ENCODE data around the gene CHRNB4.
A peak's percentile ranks its signal among the peaks of the same experiment; 100 is the strongest.

CHRNB4 gene

GRCh38 chr15:78640527-78641101 is 396 bp downstream of the CHRNB4 start:
- DNase-seq (ENCODE audit: low read depth): no peak
- no peak for TF ChIP-seq CTCF (IDR thresholded peaks at IDR 0.05; ENCODE audit: insufficient read depth, low read depth, low read length, missing control alignments)
- H3K4me3 ChIP-seq (ENCODE audit: low read length): peak overlapping the region; percentile 29

DNA sequence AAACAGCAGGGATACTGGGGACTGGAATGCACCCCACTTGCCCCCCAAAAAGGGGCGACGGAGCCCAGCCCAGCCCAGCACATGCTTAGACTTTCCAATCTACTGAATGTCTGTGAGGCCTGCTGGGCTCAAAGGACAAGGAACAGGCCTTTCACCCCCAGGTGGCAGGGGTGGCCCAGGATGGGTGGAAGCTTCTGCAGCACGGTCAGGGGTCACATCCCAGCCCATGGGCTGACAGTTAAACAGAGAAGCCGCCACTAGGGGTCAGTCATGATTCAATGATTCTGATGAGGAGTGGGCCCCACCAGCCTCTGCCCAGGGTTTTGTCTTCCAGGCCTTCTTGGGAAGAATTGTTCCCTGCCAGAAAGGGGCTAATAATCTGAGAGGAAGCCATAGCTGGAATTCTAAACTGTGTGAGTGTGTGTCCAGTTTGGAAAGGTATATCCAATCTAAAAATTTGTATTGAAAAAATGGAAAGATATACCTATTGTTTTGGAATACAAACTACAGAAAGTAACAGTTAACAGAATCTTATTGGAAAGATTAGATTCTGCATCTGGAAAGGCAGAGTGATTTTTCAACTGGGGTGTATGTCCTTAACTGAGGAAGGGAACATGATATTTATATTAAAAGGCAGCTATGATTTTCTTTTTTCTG is 2.2 kb downstream of the CHRNB4 start:
- peak; percentile 47 for DNase-seq (ENCODE audit: low read depth)
- peak; percentile 51 for TF ChIP-seq CTCF (IDR thresholded peaks at IDR 0.05; ENCODE audit: insufficient read depth, low read depth, low read length, missing control alignments)
- H3K4me3 ChIP-seq (ENCODE audit: low read length): no peak overlapping the region

DNA sequence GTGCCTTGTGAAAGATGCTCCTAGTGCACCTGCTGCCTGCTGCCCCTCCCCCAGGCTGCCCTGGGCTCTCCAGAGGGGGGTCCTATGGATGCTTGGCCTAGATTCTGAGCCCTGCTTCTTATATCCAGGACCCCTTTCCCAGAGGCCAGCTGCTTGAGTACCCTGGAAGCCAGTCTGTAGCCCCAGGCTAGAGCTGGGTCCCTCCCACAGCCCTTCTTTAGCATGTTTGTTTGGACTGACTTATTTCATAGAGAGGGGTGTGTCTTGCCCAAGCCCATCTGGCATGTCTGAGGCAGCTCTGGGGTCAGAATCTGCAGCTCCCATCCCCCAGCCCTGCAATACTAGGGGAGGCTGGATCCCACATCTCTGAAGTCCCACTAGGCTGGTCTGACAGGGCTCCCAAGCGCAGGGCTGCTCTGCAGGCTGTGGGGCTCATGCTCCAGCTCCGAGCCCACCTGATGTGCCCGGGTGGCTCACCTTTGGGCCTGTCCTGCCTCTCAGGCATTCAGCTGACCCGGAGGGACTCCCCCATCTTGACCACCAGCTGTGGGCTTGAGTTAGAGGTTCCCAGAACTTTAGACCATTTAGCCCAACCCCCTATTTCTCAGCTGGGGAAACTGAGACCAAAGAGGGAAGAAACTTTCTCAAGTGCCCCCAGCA is 3.1 kb downstream of the CHRNB4 start:
- TF ChIP-seq CTCF (IDR thresholded peaks at IDR 0.05; ENCODE audit: insufficient read depth, low read depth, low read length, missing control alignments): no peak
- no peak overlapping the region for H3K4me3 ChIP-seq (ENCODE audit: low read length)
- DNase-seq (ENCODE audit: low read depth): no peak

- no peak for DNase-seq (ENCODE audit: low read depth)
- H3K4me3 ChIP-seq (ENCODE audit: low read length): no peak overlapping the region
- no peak for TF ChIP-seq CTCF (IDR thresholded peaks at IDR 0.05; ENCODE audit: insufficient read depth, low read depth, low read length, missing control alignments)
Observed at GRCh38 chr15:78636378-78636859, 4.6 kb downstream of the CHRNB4 start.

- DNase-seq (ENCODE audit: low read depth): no peak
- no peak overlapping the region for H3K4me3 ChIP-seq (ENCODE audit: low read length)
- TF ChIP-seq CTCF (IDR thresholded peaks at IDR 0.05; ENCODE audit: insufficient read depth, low read depth, low read length, missing control alignments): no peak
Observed at GRCh38 chr15:78635346-78635745, 5.7 kb downstream of the CHRNB4 start.

GRCh38 chr15:78634210-78635145 is 6.5 kb downstream of the CHRNB4 start:
- DNase-seq (ENCODE audit: low read depth): no peak

More at GRCh38 chr15:78634210-78635145, 6.5 kb downstream of the CHRNB4 start:
- H3K4me3 ChIP-seq (ENCODE audit: low read length): no peak overlapping the region
- no peak for TF ChIP-seq CTCF (IDR thresholded peaks at IDR 0.05; ENCODE audit: insufficient read depth, low read depth, low read length, missing control alignments)

All from epithelial cell of esophagus (primary cell).